Mesothelial cell of epicardium (in vitro differentiated cells): ENCODE measurements around the gene CASK. TPM values are rescaled to one million over a fixed set of nuclear protein-coding genes. Genes with fewer than 3 reads are reported as not detected.

Source experiments
- DNase-seq, 2 experiments: peaks; one replicate each; pipeline ENCODE4 v3.0.0; 2021; ENCODE audit warnings: low spot score in 2 of 2; ENCODE audit not compliant: unreplicated experiment in 2 of 2
- H3K27ac Mint-ChIP-seq: 2 replicates; pipeline ENCODE4 v1.8.0; 2021; ENCODE audit warnings: mixed read lengths
- H3K27me3 Mint-ChIP-seq: 2 replicates; pipeline ENCODE4 v1.8.0; 2021; ENCODE audit warnings: low read depth, mixed read lengths
- H3K36me3 Mint-ChIP-seq: 2 replicates; pipeline ENCODE4 v1.8.0; 2021; ENCODE audit warnings: mixed read lengths
- H3K4me1 Mint-ChIP-seq: 2 replicates; pipeline ENCODE4 v1.8.0; 2021; ENCODE audit warnings: mixed read lengths
- H3K4me3 Mint-ChIP-seq: 2 replicates; pipeline ENCODE4 v1.8.0; 2021; ENCODE audit warnings: mild to moderate bottlenecking, moderate library complexity, mixed read lengths
- H3K9me3 Mint-ChIP-seq: 2 replicates; pipeline ENCODE4 v1.8.0; 2021; ENCODE audit warnings: mixed read lengths
- total RNA-seq: library from RNA; stranded (reverse); gene quantifications from 3 replicates; pipeline ENCODE4 v1.2.1, GENCODE V29; 2021
- TF ChIP-seq, protein P1 (sequence below): fragments of 200-600 bp; sonication (generic); IDR thresholded peaks from one replicate; pipeline ENCODE4 v1.5.0; 2021; ENCODE audit warnings: antibody characterized with exemption; ENCODE audit not compliant: unreplicated experiment

CASK gene
- total RNA-seq, 1 donor from 2014 or later = 70.3 TPM

DNA sequence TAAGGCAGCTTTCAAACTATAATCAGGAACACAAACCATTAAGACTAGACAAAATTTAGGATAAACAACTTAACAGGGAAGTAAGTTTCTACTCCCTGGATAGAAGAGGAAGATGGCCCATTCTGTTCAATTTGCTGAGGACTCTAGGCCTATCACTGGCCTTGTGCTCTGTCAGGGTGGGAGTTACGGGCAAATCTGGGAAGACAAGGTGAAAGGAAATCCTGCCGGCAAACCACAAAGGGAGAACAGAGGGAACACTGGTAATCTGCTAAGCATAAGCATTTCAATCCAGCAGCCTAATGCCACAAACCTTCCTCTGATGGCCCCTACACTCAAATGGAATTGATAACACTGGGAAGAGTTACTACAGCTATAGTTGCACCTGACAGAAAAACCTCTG lies 191.1 kb downstream of the CASK start:
- Mint-ChIP-seq H3K27me3 (no peaks in the 10 kb centered on the region), H3K9me3 (peaks cover 24% of the 10 kb centered on the region), H3K27ac (no peak overlapping the region), H3K4me3 (no peak overlapping the region), H3K36me3 (peaks cover 4% of the 10 kb centered on the region), H3K4me1 (peaks cover 3% of the 10 kb centered on the region)
- TF ChIP-seq, protein P1, sequence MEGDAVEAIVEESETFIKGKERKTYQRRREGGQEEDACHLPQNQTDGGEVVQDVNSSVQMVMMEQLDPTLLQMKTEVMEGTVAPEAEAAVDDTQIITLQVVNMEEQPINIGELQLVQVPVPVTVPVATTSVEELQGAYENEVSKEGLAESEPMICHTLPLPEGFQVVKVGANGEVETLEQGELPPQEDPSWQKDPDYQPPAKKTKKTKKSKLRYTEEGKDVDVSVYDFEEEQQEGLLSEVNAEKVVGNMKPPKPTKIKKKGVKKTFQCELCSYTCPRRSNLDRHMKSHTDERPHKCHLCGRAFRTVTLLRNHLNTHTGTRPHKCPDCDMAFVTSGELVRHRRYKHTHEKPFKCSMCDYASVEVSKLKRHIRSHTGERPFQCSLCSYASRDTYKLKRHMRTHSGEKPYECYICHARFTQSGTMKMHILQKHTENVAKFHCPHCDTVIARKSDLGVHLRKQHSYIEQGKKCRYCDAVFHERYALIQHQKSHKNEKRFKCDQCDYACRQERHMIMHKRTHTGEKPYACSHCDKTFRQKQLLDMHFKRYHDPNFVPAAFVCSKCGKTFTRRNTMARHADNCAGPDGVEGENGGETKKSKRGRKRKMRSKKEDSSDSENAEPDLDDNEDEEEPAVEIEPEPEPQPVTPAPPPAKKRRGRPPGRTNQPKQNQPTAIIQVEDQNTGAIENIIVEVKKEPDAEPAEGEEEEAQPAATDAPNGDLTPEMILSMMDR = no peak
- no peak for DNase-seq

DNA sequence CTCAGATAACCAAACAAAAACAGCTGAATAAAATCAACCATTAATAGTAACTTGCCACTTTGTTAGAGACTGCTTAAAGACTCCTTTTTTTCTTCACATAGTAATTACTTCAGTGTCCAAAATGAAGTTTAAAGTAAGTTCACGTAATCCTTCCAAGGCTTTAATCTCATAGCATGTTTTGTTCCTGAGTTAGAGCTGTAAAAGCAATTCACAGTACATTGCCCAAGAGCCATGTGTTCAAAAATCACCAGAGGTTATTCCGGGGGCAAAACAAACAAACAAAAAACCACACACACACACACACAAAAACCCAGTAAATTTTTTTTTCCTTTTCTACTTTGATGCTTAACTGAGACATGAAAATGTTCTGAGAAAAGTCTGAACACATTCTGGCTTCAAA lies 193.3 kb downstream of the CASK start:
- H3K9me3 Mint-ChIP-seq = peaks cover 18% of the 10 kb centered on the region
- H3K4me1 Mint-ChIP-seq = peaks cover 3% of the 10 kb centered on the region
- TF ChIP-seq, protein P1 = no peak
- H3K27me3 Mint-ChIP-seq = no peaks in the 10 kb centered on the region
- no peak overlapping the region for H3K4me3 Mint-ChIP-seq
- H3K27ac Mint-ChIP-seq = no peak overlapping the region
- H3K36me3 Mint-ChIP-seq = no peaks in the 10 kb centered on the region
- DNase-seq = no peak

DNA sequence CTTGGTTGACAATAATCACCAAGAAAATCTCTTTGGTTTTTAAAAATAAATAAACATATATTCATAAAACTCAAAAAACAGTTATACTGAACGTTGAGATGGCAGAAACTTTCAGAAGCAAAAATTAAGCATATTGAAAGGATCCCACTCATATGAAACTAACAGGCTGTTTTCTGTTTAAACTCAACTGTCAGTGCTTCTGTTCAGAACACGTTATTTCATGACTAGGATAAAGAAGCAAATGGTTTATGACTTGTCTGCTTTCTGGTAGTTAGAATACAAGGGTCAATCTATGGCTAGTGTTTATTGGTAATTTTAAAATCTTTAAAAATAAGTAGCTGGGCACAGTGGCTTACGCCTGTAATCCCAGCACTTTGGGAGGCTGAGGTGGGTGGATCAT lies 195.2 kb downstream of the CASK start:
- no peak for DNase-seq
- H3K4me1 Mint-ChIP-seq = no peaks in the 10 kb centered on the region
- no peak overlapping the region for H3K27ac Mint-ChIP-seq
- H3K27me3 Mint-ChIP-seq = no peaks in the 10 kb centered on the region
- H3K36me3 Mint-ChIP-seq = no peaks in the 10 kb centered on the region
- peaks cover 14% of the 10 kb centered on the region for H3K9me3 Mint-ChIP-seq
- TF ChIP-seq, protein P1 = no peak
- no peak overlapping the region for H3K4me3 Mint-ChIP-seq

DNA sequence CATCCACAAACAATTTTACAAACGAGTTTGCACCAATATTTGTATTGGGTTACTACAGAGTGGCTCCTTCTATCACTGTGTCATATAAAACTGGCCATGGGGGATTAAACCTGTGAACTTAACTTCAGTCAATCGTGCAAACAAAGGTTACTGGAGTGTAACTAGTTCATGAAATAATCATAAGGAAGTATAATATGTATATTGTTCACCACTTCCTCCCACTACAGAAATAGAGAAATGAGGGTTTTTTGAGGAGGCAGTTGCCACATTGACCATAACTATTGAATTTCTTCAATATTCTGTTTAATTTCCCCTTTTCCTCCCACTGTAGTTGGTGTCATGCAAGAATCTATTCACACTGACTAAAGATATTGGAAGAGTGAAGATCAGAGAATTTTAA lies 199.5 kb downstream of the CASK start, which contains the start of gene GPR82:
TSS of gene GPR82 (plus strand) at position 356 of the 400 bp plus-strand sequence. CDS start 2,846 bp downstream, outside the sequence.
- H3K27me3 Mint-ChIP-seq = no peaks in the 10 kb centered on the region
- peaks cover 36% of the 10 kb centered on the region for H3K9me3 Mint-ChIP-seq
- H3K27ac Mint-ChIP-seq = no peak within 1 kb of the TSS
- TF ChIP-seq, protein P1 = no peak
- peaks cover 2% of the 10 kb centered on the region for H3K4me1 Mint-ChIP-seq
- H3K36me3 Mint-ChIP-seq = peaks cover 12% of the 10 kb centered on the region
- no peak within 1 kb of the TSS for H3K4me3 Mint-ChIP-seq
- no peak for DNase-seq

DNA sequence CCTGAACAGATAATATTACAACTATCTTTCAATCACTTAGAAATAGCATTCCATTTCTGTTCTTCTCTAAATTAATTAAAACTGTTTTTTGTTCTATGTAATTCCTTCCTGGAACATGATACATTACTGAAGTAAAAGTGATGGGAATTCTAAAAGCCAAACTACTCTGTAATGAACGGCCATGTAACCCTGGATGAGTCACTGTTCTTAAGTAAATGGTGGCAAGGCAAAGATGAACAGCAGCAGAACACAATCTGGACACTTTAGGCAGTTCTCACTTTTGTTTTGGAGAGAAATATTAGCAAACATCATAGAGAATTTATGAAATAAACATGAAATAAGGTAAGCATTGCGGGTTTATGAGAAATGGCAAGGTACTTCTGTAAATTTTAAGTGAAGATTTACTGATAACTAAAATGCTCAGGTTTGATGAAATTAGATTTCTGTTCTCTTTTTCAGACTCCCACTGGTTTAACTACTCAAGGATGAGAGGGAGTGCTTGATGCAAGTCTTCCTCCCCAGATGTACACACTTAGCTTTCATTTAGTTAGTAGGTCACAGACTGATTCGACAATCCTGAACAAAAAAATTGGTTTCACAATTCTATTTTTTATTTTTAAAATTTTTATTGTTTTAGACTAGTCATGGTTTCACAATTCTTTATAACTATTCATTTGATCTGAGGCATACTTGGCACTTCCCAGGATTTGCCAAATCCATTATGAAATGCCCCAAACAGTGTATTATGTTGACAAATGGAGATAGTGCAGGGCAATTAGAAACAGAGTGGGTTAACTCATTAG lies 200.3 kb downstream of the CASK start:
- Mint-ChIP-seq H3K4me3 (no peak overlapping the region), H3K27ac (no peak overlapping the region), H3K36me3 (peaks cover 15% of the 10 kb centered on the region), H3K9me3 (peaks cover 42% of the 10 kb centered on the region), H3K27me3 (no peaks in the 10 kb centered on the region), H3K4me1 (peaks cover 5% of the 10 kb centered on the region)
- DNase-seq = no peak
- TF ChIP-seq, protein P1 = no peak
